GM18502 (cell line): Measurements from ENCODE around the gene SETDB2.
"Not testable (repeated sequence)": the region's sequence is repeated elsewhere in the genome, so short reads cannot be mapped to it uniquely, and the experiment has no call there.

Experiments used
- ATAC-seq: cut with Tn5 transposase; IDR thresholded peaks from one replicate; pipeline ENCODE4 v1.9.1; 2021; ENCODE audit warnings: mild to moderate bottlenecking; ENCODE audit not compliant: unreplicated experiment, poor library complexity

The SETDB2 gene

GRCh38 chr13:49464085-49464484, 20.0 kb downstream of the SETDB2 start:
- ATAC-seq = no peak

DNA sequence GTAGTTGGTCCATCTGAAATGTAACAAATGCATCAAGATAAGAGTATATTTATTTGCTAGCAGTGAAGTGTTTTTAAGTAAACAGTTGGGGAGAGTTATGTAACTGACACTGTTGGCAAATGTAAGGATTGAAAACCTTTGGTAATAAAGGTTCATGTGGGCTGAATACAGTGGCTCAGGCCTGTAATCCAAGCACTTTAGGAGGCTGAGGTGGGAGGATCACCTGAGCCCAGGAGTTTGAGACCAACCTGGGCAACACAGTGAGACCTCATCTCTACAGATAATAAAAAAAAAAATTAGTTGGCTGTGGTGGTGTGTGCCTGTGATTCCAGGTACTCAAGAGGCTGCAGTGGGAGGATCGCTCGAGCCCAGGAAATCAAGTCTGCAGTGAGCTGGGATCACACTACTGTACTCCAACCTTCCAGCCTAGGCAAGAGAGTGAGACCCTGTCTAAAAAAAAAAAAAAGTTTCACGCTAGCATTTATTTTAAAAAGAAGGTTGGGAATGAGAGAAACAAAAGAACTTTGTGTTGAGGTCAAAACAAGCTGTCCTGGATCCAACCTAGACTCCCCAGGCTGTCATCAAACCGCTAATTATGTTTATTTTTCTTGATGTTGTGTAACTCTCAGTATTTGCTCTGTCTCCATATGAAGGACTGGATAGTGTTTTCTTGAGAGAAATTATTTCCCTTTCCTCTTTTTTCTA, 20.7 kb downstream of the SETDB2 start:
- no peak for ATAC-seq

DNA sequence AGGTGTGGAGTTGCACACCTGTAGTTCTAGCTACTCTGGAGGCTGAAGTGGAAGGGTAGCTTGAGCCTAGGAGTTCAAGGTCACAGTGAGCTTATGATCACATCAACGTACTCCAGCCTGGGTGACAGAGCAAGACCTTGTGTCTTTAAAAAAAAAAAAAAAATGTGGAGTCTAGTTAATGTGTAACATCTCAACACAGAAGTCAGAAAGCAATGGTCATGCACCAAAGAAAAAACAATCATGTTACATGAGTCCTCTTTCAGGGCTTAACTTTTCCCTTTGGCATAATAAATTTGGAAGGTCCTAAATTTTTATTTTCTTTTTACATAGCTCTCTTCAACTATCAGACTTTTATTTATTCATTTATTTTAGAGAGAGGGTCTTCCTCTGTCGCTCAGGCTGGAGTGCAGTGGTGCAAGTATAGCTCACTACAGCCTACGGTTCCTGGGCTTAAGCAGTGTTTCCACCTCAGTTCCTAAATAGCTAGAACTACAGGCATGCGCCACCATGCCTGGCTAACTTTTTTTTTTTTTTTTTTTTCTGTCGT, 22.3 kb downstream of the SETDB2 start:
- no peak for ATAC-seq

DNA sequence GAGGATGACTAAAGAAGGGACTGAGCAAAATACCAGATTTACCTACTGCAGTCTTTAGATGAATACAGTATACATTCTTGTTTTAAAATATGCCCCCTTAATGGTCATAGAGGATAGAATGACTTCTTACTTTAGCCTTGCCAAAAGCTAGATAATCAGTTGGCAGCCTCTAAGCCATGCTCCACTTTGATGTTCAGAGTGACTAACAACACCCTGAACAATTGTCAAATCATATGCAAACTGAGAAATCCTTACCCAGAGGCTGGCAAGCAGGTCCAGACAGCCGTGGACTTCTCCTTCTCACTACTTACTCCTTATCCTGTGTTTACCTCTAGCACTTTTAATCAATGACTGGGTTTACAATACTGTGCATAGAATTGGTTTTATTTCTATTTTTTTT, 28.1 kb downstream of the SETDB2 start:
- no peak for ATAC-seq

DNA sequence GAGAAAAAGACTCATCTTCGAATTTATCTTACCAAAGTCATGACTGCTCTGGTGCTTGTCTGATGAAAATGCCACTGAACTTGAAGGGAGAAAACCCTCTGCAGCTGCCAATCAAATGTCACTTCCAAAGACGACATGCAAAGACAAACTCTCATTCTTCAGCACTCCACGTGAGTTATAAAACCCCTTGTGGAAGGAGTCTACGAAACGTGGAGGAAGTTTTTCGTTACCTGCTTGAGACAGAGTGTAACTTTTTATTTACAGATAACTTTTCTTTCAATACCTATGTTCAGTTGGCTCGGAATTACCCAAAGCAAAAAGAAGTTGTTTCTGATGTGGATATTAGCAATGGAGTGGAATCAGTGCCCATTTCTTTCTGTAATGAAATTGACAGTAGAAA, 32.5 kb downstream of the SETDB2 start:
- no peak for ATAC-seq

DNA sequence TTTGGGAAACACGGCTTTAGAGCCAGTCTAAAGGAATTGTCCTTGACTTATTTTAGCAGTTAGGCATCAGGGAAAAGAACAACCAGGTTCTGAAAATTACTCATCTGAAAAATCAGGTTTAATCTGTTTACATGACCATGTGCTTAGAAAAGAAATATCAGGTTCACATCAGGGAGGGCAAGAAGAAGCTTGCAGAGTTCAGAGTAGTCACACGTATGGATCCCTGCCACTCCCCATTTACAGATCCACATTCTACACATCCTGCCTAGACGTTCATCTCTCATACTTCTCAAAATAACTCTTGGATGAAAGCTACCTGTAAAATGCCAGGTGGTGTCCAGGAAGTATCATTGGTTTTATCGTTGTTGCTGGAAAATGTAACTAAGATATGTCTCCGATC, 37.7 kb downstream of the SETDB2 start:
- no peak for ATAC-seq

DNA sequence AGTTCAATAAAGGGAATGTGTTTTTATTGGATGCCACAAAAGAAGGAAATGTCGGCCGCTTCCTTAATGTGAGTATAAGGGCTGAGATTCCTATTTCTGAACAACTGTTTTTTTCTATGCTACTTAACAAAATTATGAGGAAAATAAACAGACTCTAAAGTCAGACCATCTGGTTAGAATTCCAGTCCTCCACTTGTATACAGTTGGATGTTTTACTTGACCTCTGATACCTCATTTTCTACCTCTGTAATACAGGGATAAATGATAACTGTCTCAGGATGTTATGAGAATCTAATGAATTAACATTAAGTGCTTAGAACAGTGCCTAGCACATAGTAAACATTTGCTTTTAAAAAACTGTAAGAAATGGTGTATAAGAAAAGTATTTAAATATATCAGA, 44.5 kb downstream of the SETDB2 start:
- ATAC-seq = no peak

GRCh38 chr13:49494645-49495044, 50.6 kb downstream of the SETDB2 start:
- ATAC-seq = no peak

DNA sequence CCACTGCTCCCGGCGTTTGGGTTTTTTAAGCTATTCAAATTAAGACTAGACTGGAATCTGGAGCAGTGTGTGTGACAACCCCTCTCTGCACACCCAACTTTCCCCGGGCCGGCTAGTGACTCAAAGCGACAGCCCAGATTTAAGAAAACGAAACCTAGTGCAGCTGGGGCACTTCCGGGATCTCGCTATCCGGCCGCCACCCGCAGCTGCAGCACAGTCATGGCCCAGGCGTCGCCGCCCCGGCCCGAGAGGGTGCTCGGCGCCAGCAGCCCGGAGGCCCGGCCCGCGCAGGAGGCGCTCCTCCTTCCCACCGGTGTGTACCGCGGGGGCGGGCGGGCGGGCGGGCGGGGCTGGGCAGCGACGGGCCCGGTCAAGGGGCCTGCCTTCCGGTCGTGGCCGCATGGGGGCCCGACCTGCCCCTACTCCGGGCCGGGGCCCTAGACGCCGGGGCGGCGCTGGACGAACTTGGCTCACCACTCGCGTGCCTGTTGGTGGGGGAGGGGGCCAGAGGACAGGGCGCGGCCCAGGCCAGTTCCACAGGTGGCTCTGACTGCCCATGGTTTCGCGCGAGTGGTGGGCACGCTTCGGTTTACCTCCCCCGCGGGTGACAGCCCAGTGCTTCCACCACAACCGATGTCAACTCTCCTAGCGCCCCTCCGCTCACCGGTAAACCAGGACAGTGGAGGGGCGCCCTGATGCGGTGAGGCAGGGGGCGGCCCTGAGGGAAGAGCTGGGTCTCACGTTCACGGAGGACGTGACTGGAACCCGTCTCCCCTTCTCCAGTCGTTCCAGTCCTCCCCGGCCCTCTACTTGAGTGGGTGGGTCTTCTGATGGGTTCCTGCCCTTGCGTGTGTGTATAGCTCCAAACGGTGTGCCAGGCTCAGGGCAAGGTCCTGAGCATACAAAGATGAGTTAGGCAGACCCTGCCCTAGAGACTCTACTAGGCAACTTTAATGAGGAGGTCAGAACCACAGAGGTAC, 52.0 kb downstream of the SETDB2 start, which contains the start of gene PHF11:
TSS of gene PHF11 (plus strand) at position 171 of the 980 bp plus-strand sequence. CDS start at position 220, 49 bp downstream.
- peak; percentile 86 for ATAC-seq

GRCh38 chr13:49496837-49497236, 52.8 kb downstream of the SETDB2 start:
- ATAC-seq = not testable (repeated sequence)

GRCh38 chr13:49497272-49497671, 53.2 kb downstream of the SETDB2 start:
- ATAC-seq = no peak

DNA sequence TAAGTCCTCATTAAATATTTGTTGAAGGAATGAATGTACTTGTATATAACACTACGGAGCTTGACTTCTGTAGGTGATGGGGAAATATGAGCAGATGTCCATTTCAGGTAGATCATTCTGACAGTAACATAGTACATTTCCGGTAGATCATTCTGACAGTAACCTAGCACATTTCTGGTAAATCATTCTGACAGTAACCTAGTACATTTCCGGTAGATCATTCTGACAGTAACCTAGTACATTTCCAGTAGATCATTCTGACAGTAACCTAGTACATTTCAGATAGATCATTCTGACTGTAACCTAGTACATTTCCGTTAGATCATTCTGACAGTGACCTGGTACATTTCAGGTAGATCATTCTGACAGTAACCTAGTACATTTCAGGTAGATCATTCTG, 54.1 kb downstream of the SETDB2 start:
- ATAC-seq = no peak

- no peak for ATAC-seq
These were observed 56.0 kb downstream of the SETDB2 start for GRCh38 chr13:49499889-49500660.

DNA sequence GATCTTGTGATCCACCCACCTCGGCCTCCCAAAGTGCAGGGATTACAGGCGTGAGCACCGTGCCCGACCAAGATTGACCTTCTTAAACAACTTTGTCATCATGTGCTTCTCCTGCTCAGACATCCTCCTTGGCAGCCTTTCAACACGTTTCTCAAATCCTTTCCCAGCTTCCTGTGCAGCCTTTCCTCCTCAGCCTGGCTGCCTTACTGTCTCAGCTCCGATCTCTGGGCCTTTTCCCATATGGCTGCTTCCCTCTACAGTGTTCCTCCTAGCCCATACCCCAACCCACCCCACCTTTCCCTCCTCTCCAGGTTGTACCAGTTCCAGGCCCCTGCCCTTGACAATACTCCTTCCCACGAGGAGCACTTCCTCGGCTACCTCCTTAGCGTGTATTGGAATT, 58.9 kb downstream of the SETDB2 start:
- no peak for ATAC-seq

DNA sequence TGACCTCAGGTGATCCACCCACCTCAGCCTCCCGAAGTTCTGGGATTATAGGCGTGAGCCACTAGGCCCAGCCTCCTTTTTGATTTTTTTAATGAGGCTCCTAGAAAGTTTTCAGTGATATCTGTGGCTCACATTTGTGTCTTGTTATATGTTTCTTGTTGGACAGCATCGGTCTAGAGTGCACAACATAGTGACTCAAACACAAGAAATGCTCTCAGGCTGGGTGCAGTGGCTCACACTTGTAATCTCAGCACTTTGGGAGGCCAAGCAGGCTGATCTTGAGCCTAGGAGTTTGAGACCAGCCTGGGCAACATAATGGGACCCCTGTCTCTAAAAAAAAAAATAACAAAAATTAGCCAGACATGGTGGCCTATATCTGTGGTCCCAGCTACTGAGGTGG, 59.9 kb downstream of the SETDB2 start:
- no peak for ATAC-seq

GRCh38 chr13:49512578-49512977, 68.5 kb downstream of the SETDB2 start:
- ATAC-seq = no peak

- no peak for ATAC-seq
These were observed 72.4 kb downstream of the SETDB2 start for GRCh38 chr13:49516467-49516866.

- no peak for ATAC-seq
These were observed 73.4 kb downstream of the SETDB2 start for GRCh38 chr13:49517461-49517860.

- no peak for ATAC-seq
These were observed 77.2 kb downstream of the SETDB2 start for GRCh38 chr13:49521224-49521623.

GRCh38 chr13:49524740-49525501, 80.8 kb downstream of the SETDB2 start:
- ATAC-seq = no peak
